22Rv1 (cell line): ENCODE data around the gene ZBTB45.

ENCODE experiments used
- H3K27ac ChIP-seq: fragments of 450-650 bp; 2 replicates; pipeline ENCODE4 v1.5.1; 2017
- ZFX ChIP-seq: fragments of 450-650 bp; IDR thresholded peaks from 2 replicates; pipeline ENCODE4 v1.6.1; 2017; ENCODE audit warnings: antibody characterized with exemption, borderline replicate concordance
- TF ChIP-seq, protein P1 (sequence below): fragments of 450-650 bp; IDR thresholded peaks from 2 replicates; pipeline ENCODE4 v1.5.1; 2017; ENCODE audit warnings: mild to moderate bottlenecking

The ZBTB45 gene

GRCh38 chr19:58557221-58558065 is 37.8 kb upstream of the ZBTB45 start:
- TF ChIP-seq ZFX, result no peak
- TF ChIP-seq, protein P1, sequence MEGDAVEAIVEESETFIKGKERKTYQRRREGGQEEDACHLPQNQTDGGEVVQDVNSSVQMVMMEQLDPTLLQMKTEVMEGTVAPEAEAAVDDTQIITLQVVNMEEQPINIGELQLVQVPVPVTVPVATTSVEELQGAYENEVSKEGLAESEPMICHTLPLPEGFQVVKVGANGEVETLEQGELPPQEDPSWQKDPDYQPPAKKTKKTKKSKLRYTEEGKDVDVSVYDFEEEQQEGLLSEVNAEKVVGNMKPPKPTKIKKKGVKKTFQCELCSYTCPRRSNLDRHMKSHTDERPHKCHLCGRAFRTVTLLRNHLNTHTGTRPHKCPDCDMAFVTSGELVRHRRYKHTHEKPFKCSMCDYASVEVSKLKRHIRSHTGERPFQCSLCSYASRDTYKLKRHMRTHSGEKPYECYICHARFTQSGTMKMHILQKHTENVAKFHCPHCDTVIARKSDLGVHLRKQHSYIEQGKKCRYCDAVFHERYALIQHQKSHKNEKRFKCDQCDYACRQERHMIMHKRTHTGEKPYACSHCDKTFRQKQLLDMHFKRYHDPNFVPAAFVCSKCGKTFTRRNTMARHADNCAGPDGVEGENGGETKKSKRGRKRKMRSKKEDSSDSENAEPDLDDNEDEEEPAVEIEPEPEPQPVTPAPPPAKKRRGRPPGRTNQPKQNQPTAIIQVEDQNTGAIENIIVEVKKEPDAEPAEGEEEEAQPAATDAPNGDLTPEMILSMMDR, result no peak
- peak overlapping the region; percentile 99 for H3K27ac ChIP-seq

DNA sequence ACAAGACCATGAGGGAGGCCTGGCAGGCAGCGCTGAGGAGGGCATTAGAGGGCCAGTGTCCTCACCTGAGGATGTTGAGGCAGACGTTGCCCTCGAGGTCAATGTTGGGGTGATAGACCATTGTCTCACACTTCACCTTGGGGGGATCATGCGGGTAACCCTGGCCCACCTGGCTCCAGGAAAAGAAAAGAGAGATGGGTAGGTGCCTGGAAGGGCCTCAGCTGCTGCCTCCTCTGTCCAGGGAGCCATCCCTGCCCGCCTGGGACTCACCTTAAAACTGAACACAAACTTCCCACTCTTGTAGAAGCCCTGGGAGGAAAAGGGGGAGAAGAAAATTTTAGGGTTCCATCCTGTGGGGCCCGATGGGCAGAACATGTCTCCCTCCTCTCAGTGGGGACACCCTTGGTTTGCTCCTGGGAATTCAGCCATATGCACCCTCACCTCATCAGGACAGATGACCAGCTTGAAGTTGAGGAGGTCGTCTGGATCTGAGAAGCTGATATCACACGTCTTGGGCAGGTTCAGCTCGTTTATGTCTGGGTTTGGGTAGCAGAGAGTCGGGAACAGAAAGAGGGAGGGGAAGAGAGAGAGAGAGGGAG is 37.1 kb upstream of the ZBTB45 start:
- no peak for TF ChIP-seq ZFX
- TF ChIP-seq, protein P1, result no peak
- H3K27ac ChIP-seq, result peak overlapping the region; percentile 99

GRCh38 chr19:58555920-58556621 is 36.5 kb upstream of the ZBTB45 start:
- peak overlapping the region; percentile 99 for H3K27ac ChIP-seq
- TF ChIP-seq, protein P1, result no peak
- TF ChIP-seq ZFX, result no peak

- H3K27ac ChIP-seq, result peak overlapping the region; percentile 99
- no peak for TF ChIP-seq ZFX
- TF ChIP-seq, protein P1, result no peak
These were observed 35.8 kb upstream of the ZBTB45 start for GRCh38 chr19:58555369-58555885.

- TF ChIP-seq ZFX, result no peak
- TF ChIP-seq, protein P1, result no peak
- H3K27ac ChIP-seq, result peak within 1 kb of the TSS; percentile 99
These were observed 35.1 kb upstream of the ZBTB45 start, which contains the start of gene CHMP2A for GRCh38 chr19:58554494-58555368. Gene CHMP2A (minus strand): TSS chr19:58555105. CDS start chr19:58554212, 893 bp downstream.

DNA sequence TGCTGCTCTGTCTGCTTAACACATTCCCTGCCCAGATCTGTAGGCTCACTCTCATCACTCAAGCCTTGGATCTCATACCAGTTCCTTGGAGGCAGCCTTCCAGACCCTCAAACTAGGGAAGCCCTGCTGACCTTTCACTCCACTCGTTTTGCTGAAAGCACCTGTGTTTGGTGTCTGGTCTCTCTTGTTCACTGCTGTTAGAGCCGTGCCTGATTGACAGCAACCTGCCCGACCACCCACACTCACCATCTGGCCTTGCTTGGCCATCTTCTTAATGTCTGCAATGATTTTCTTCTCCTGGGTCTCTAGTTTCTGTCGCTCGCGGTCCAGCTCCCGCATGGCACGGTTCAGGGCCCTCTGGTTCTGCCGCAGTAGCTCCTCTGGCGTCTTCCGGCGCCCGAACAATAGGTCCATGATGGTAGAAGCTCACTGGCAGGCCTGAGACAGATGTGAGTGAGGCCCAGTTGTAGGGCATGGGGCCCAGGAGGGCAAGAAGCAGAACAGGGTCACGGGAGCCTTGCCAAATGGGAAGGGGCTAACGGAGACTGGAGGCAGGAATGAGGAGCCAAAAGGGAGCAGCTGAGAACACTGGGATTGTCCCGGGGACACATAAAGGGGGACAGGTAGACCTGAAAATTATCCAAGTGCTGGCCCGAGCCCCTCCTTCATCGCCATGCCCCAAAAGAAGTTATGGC is 34.3 kb upstream of the ZBTB45 start:
- H3K27ac ChIP-seq, result peak overlapping the region; percentile 99
- TF ChIP-seq ZFX, result no peak
- TF ChIP-seq, protein P1, result no peak
